Raji (cell line): ENCODE results near the gene SASH3.

ENCODE experiments used
- POLR2A ChIP-seq: IDR thresholded peaks from 2 replicates; pipeline ENCODE4 v1.6.1; 2011; ENCODE audit warnings: low read depth, low read length, control low read depth; ENCODE audit not compliant: insufficient read depth

The SASH3 gene

GRCh38 chrX:129772796-129773431 is 6.8 kb upstream of the SASH3 start:
- TF ChIP-seq POLR2A, result peak; percentile 50; the same call in 1 of the 2 replicates

GRCh38 chrX:129773649-129774458 is 5.9 kb upstream of the SASH3 start:
- no peak for TF ChIP-seq POLR2A

GRCh38 chrX:129777218-129778030 is 2.3 kb upstream of the SASH3 start:
- peak; percentile 48 for TF ChIP-seq POLR2A

GRCh38 chrX:129779086-129779672 is 570 bp upstream of the SASH3 start:
- TF ChIP-seq POLR2A, result no peak

- TF ChIP-seq POLR2A, result peak; percentile 26; the same call in 1 of the 2 replicates
Observed at GRCh38 chrX:129780441-129781105, 824 bp downstream of the SASH3 start.

- TF ChIP-seq POLR2A, result peak; percentile 69
Observed at GRCh38 chrX:129781134-129781672, 1.5 kb downstream of the SASH3 start.

- TF ChIP-seq POLR2A, result no peak
Observed at GRCh38 chrX:129781680-129782495, 2.1 kb downstream of the SASH3 start.

GRCh38 chrX:129782706-129783105 is 3.0 kb downstream of the SASH3 start:
- no peak for TF ChIP-seq POLR2A

GRCh38 chrX:129783291-129783713 is 3.6 kb downstream of the SASH3 start:
- TF ChIP-seq POLR2A, result no peak

GRCh38 chrX:129784371-129784770 is 4.6 kb downstream of the SASH3 start:
- TF ChIP-seq POLR2A, result no peak

GRCh38 chrX:129785160-129785947 is 5.6 kb downstream of the SASH3 start:
- TF ChIP-seq POLR2A, result no peak

- TF ChIP-seq POLR2A, result no peak
Observed at GRCh38 chrX:129786210-129786651, 6.5 kb downstream of the SASH3 start.
